Measurements from ENCODE around the gene ACTR5.

- TF ChIP-seq AR (CRISPR knock-in tag; IDR thresholded peaks at IDR 0.05) (no peak), JUN (CRISPR knock-in tag; IDR thresholded peaks at IDR 0.05) (no peak), ATF2 (CRISPR knock-in tag; IDR thresholded peaks at IDR 0.05; ENCODE audit: borderline replicate concordance, low read depth) (no peak), ZBTB21 (CRISPR knock-in tag; IDR thresholded peaks at IDR 0.05; ENCODE audit: borderline replicate concordance) (no peak), SP1 (CRISPR knock-in tag; conservative IDR thresholded peaks at IDR 0.05) (no peak), CTCF (IDR thresholded peaks at IDR 0.05) (no peak), JAZF1 (CRISPR knock-in tag; IDR thresholded peaks at IDR 0.05) (no peak), PRDM15 (CRISPR knock-in tag; IDR thresholded peaks at IDR 0.05) (no peak), MLX (CRISPR knock-in tag; IDR thresholded peaks at IDR 0.05) (no peak), GABPB1 (CRISPR knock-in tag; IDR thresholded peaks at IDR 0.05) (no peak), RORB (CRISPR knock-in tag; IDR thresholded peaks at IDR 0.05) (no peak)
Measured at GRCh38 chr20:38764567-38765318, 16.5 kb downstream of the ACTR5 start.
